ENCODE measurements around the gene OBSCN.
A peak's percentile ranks its signal among the peaks of the same experiment; 100 is the strongest.

The OBSCN gene

GRCh38 chr1:228367798-228368791 lies 160.3 kb downstream of the OBSCN start:
- Mint-ChIP-seq H3K4me1 (no peaks in the 10 kb centered on the region), H3K27me3 (no peaks in the 10 kb centered on the region), H3K4me3 (no peak overlapping the region), H3K27ac (no peak overlapping the region), H3K36me3 (peaks cover 3% of the 10 kb centered on the region), H3K9me3 (no peaks in the 10 kb centered on the region)

GRCh38 chr1:228368801-228369607 lies 161.2 kb downstream of the OBSCN start:
- H3K36me3 Mint-ChIP-seq: peaks cover 1% of the 10 kb centered on the region

DNA sequence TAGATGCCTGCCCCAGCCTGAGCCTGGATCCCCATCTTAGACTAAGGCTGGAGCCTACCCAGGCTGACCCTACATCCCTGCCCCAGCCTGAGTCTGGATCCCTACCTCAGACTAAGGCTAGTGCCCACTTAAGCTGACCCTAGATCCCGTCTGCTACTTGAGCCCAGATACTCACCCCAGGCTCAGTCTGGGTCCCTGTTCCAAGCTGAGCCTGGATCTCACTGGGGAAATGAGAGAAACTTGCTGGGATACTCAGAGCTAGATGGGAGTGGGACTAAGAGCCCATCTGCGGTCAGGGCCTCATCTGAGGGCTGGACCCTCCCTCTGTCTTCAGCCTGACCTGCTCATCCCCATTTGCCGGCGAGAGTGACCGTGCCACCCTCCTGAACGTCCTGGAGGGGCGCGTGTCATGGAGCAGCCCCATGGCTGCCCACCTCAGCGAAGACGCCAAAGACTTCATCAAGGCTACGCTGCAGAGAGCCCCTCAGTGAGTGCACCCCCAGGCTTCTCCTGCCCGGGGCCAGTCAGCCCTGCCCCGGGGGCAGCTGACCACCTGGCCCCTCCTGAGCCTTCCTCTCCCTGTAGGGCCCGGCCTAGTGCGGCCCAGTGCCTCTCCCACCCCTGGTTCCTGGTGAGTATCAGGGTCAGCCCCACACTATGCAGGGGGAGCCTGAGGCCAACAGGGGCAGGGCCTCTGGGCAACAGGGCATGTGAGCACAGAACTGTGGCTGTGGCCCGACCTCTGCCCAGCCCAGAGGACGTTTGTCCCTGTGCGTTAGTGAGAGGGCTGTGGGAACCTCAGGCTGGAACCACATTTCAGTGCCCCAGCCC lies 162.0 kb downstream of the OBSCN start:
- Mint-ChIP-seq H3K4me1 (no peaks in the 10 kb centered on the region), H3K4me3 (no peak overlapping the region), H3K27ac (no peak overlapping the region), H3K27me3 (no peaks in the 10 kb centered on the region), H3K9me3 (no peaks in the 10 kb centered on the region), H3K36me3 (no peaks in the 10 kb centered on the region)

More at GRCh38 chr1:228368801-228369607, 161.2 kb downstream of the OBSCN start:
- Mint-ChIP-seq H3K27ac (no peak overlapping the region), H3K9me3 (no peaks in the 10 kb centered on the region), H3K4me1 (no peaks in the 10 kb centered on the region), H3K27me3 (no peaks in the 10 kb centered on the region), H3K4me3 (no peak overlapping the region)

DNA sequence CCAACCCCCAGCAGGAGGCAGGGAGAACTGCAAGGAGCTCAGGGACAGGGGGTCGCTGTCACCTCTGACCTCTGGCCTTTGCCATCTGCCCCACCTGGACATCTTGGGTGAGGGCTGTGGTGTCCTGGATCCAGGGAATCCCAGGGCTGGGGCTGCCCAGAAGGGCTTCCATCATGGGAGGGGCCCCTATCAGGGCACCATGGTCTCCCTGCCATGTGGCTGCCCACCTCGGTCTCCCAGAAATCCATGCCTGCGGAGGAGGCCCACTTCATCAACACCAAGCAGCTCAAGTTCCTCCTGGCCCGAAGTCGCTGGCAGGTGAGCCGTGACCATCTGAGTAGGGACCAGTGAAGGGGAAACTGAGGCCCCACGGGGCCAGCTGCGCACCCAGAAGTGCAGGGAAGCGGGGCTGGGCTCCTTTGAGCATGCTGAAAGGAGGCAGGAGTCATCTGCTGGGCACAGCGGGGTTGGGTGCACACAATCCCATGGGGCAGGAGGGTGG lies 162.6 kb downstream of the OBSCN start:
- H3K4me3 Mint-ChIP-seq: no peak overlapping the region
- no peaks in the 10 kb centered on the region for H3K27me3 Mint-ChIP-seq
- no peak overlapping the region for H3K27ac Mint-ChIP-seq
- no peaks in the 10 kb centered on the region for H3K4me1 Mint-ChIP-seq
- H3K9me3 Mint-ChIP-seq: no peaks in the 10 kb centered on the region
- no peaks in the 10 kb centered on the region for H3K36me3 Mint-ChIP-seq

DNA sequence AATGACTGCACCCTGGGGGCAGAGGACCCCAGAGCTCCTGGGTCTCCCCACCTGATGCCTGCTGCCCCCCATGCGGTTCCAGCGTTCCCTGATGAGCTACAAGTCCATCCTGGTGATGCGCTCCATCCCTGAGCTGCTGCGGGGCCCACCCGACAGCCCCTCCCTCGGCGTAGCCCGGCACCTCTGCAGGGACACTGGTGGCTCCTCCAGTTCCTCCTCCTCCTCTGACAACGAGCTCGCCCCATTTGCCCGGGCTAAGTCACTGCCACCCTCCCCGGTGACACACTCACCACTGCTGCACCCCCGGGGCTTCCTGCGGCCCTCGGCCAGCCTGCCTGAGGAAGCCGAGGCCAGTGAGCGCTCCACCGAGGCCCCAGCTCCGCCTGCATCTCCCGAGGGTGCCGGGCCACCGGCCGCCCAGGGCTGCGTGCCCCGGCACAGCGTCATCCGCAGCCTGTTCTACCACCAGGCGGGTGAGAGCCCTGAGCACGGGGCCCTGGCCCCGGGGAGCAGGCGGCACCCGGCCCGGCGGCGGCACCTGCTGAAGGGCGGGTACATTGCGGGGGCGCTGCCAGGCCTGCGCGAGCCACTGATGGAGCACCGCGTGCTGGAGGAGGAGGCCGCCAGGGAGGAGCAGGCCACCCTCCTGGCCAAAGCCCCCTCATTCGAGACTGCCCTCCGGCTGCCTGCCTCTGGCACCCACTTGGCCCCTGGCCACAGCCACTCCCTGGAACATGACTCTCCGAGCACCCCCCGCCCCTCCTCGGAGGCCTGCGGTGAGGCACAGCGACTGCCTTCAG lies 163.3 kb downstream of the OBSCN start:
- Mint-ChIP-seq H3K27me3 (no peaks in the 10 kb centered on the region), H3K4me3 (no peak overlapping the region), H3K27ac (no peak overlapping the region), H3K9me3 (no peaks in the 10 kb centered on the region), H3K4me1 (no peaks in the 10 kb centered on the region), H3K36me3 (no peaks in the 10 kb centered on the region)

DNA sequence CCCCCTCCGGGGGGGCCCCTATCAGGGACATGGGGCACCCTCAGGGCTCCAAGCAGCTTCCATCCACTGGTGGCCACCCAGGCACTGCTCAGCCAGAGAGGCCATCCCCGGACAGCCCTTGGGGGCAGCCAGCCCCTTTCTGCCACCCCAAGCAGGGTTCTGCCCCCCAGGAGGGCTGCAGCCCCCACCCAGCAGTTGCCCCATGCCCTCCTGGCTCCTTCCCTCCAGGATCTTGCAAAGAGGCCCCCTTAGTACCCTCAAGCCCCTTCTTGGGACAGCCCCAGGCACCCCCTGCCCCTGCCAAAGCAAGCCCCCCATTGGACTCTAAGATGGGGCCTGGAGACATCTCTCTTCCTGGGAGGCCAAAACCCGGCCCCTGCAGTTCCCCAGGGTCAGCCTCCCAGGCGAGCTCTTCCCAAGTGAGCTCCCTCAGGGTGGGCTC lies 163.9 kb downstream of the OBSCN start:
- H3K27me3 Mint-ChIP-seq: no peaks in the 10 kb centered on the region

GRCh38 chr1:228372183-228373003 lies 164.5 kb downstream of the OBSCN start:
- H3K9me3 Mint-ChIP-seq: no peaks in the 10 kb centered on the region
- H3K27ac Mint-ChIP-seq: no peak overlapping the region
- no peak overlapping the region for H3K4me3 Mint-ChIP-seq
- H3K36me3 Mint-ChIP-seq: no peaks in the 10 kb centered on the region
- H3K27me3 Mint-ChIP-seq: no peaks in the 10 kb centered on the region
- H3K4me1 Mint-ChIP-seq: no peaks in the 10 kb centered on the region

More for the DNA sequence above, 163.9 kb downstream of the OBSCN start:
- Mint-ChIP-seq H3K4me3 (no peak overlapping the region), H3K36me3 (no peaks in the 10 kb centered on the region), H3K4me1 (no peaks in the 10 kb centered on the region), H3K27ac (no peak overlapping the region), H3K9me3 (no peaks in the 10 kb centered on the region)

DNA sequence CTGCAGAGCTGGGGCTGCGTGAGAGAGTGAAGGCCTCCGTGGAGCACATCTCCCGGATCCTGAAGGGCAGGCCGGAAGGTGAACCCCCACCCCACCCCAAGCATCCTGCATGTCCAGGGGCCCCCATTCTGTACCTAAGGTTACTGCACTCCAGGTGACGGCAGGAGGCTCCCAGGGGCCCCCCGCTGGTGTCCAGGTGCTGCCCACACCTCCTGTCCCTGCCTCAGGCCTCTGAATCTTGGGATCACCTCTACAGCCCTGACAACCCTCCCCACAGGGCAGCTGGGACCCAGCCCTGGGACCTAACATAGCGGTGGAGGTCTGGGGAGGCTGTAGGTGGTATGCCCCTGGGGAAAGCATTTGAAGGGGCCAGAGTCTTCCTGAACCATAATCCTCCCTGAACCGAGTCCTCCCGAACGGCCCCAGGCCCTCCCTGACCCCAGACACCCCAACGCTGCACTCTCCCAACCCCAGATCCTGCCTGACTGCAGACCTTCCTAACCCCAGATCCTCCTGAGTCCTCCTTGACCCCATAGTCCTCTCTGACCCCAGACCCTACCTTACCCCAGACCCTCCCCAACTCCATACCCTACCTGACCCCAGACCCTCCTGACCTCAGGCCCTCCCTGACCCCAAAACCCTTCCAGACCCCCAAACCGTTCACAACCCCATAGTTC lies 165.3 kb downstream of the OBSCN start:
- Mint-ChIP-seq H3K4me1 (no peaks in the 10 kb centered on the region), H3K27ac (no peak overlapping the region), H3K4me3 (no peak overlapping the region), H3K36me3 (no peaks in the 10 kb centered on the region), H3K9me3 (no peaks in the 10 kb centered on the region), H3K27me3 (no peaks in the 10 kb centered on the region)

DNA sequence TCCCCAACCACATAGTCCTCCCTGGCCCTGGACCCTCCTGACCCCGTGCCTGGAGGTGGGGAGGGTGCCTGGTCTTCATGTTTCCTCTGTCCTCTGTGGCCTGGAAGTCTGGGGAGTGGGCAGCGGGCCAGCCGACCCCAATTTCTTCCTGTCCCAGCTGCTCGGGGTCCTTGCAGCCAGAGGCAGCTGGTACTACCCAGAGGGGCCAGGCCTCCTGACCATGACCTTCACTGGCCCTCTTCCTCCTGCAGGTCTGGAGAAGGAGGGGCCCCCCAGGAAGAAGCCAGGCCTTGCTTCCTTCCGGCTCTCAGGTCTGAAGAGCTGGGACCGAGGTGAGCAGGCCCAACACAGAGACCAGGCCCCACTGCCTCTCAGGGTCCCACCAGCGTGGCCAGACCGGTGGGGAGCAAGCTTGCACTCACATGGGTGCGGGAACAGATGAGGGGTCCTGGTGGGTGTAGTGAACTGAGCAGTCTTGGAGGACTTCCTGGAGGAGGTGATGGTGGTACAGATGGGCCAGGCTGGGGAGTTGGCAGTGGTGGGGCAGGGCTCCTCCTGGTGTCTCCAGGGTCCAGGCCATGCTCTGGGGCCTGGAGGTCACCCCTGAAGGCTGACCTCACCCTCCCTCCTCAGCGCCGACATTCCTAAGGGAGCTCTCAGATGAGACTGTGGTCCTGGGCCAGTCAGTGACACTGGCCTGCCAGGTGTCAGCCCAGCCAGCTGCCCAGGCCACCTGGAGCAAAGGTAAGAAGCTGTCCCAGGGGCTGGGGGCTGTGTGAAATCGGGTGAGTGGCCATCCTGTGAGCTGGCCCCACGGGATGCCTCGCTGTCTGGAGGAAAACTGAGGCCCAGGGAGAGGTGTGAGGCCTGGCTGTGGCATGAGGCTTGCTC lies 166.1 kb downstream of the OBSCN start:
- no peak overlapping the region for H3K4me3 Mint-ChIP-seq
- no peaks in the 10 kb centered on the region for H3K9me3 Mint-ChIP-seq
- peak overlapping the region; percentile 59 for H3K27ac Mint-ChIP-seq
- peaks cover 3% of the 10 kb centered on the region for H3K27me3 Mint-ChIP-seq
- no peaks in the 10 kb centered on the region for H3K36me3 Mint-ChIP-seq
- peaks cover 3% of the 10 kb centered on the region for H3K4me1 Mint-ChIP-seq

DNA sequence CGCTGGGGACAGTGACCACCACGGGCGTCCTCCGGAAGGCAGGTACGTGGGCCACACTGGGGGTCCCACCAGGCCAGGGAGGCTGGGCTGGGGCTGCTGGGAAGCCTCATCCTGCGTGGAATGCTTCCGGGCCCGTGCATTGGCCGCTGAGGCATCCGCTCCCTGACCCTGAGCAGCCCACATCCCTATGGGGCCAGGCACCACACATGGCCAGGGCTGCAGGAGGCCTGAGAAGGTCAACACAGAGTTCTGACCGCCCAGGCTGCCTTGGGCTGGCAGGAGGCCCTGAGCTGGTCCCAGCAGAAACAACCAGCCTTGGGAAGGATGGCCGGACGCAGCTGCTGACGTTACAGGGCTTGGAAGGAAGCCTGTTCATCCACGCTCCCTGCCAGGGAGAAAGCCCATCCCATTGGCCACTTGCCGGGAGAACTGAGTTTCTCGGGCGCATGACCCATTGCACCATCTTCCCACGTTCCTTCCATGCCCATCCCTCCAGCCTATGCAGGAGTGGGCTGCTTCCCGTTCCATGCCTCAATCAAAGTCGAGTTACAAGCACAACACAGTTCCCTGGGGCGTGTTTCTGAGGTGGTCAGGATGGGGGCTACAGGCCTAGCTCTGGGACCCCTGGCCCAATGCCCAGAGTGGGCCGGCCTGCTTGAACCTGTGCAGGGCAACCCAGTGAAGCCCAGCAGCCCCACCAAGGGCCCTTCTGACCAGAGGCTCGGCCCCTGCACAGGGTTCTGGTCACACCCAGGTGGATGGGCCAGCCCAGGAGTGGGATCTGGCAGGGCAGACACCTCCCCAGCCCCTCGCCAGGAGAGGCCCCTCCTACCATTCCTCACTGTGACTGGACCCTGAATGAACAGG lies 167.1 kb downstream of the OBSCN start:
- Mint-ChIP-seq H3K9me3 (no peaks in the 10 kb centered on the region), H3K36me3 (no peaks in the 10 kb centered on the region), H3K27me3 (peaks cover 3% of the 10 kb centered on the region), H3K27ac (no peak overlapping the region), H3K4me1 (peaks cover 6% of the 10 kb centered on the region), H3K4me3 (no peak overlapping the region)

DNA sequence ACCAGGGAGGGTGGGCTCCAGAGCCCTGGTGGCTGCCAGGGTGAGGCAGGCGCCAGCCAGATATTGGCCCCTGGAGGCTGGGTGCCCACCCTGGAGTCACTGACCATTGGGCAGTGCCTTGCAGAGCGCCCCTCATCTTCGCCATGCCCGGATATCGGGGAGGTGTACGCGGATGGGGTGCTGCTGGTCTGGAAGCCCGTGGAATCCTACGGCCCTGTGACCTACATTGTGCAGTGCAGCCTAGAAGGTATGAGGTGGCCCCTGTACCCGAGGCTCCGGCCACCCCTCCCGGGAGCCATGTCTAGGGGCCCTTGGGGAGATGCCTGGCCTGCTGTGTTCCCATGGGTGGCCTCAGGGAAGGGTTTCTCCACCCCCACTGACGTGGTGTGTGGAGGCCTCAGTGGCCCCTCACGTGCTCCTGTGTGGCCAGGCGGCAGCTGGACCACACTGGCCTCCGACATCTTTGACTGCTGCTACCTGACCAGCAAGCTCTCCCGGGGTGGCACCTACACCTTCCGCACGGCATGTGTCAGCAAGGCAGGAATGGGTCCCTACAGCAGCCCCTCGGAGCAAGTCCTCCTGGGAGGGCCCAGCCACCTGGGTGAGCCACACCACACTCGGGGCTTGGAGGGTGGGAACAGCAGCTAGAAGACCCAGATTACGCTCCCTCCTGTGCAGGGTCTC lies 167.9 kb downstream of the OBSCN start:
- Mint-ChIP-seq H3K4me1 (peaks cover 6% of the 10 kb centered on the region), H3K4me3 (no peak overlapping the region), H3K36me3 (no peaks in the 10 kb centered on the region), H3K27me3 (peaks cover 3% of the 10 kb centered on the region), H3K27ac (no peak overlapping the region), H3K9me3 (no peaks in the 10 kb centered on the region)
